H1 (cell line): Measurements from ENCODE around the gene CCDC78. TPM values are rescaled to one million over a fixed set of nuclear protein-coding genes. Genes with fewer than 3 reads are reported as not detected.

Experiments used
- CTCF ChIA-PET: fragments of 300-600 bp; sonication (Branson Sonifier 250); formaldehyde crosslinking; loops from one replicate; lab custom pipeline; 2021; ENCODE audit not compliant: partially characterized antibody; lab: Charles Lee
- POLR2A ChIA-PET: fragments of 300-600 bp; sonication (Branson Sonifier 250); formaldehyde crosslinking; loops from one replicate; lab custom pipeline; 2021; ENCODE audit warnings: inconsistent platforms; ENCODE audit not compliant: partially characterized antibody; lab: Charles Lee
- DNase-seq, 2 experiments: peaks; one replicate each; pipeline versions ENCODE4 v3.0.0 to v3.0.0-alpha.2; 2010 to 2022; ENCODE audit warnings: low spot score in 2 of 2, low read depth in 1 of 2, mixed read lengths in 1 of 2
- FAIRE-seq: peaks from 2 replicates; lab custom pipeline; 2011; peaks lifted over from hg19 to GRCh38; lab: Jason Lieb, UNC
- H2AFZ ChIP-seq: 2 replicates; pipeline ENCODE4 v1.8.1; 2012; ENCODE audit warnings: low read length, inconsistent platforms
- H2AK5ac ChIP-seq: 2 replicates; pipeline ENCODE4 v1.6.1; 2013; ENCODE audit warnings: low read depth, low read length
- H2BK120ac ChIP-seq: replicated peaks from 2 replicates; pipeline ENCODE3; 2013; ENCODE audit warnings: low read depth, low read length, inconsistent platforms
- H2BK12ac ChIP-seq: 2 replicates; pipeline ENCODE4 v1.6.1; 2013; ENCODE audit warnings: low read depth, low read length
- H2BK15ac ChIP-seq: 2 replicates; pipeline ENCODE4 v1.6.1; 2013; ENCODE audit warnings: low read length
- H2BK20ac ChIP-seq: 2 replicates; pipeline ENCODE4 v1.6.1; 2013; ENCODE audit warnings: low read length
- H2BK5ac ChIP-seq: 2 replicates; pipeline ENCODE4 v1.6.1; 2013; ENCODE audit warnings: low read depth, low read length
- H3K14ac ChIP-seq: 2 replicates; pipeline ENCODE4 v1.6.1; 2013; ENCODE audit warnings: inconsistent platforms; ENCODE audit not compliant: insufficient read length
- H3K18ac ChIP-seq: 2 replicates; pipeline ENCODE4 v1.6.1; 2013; ENCODE audit warnings: low read length; ENCODE audit errors: extremely low read depth
- H3K23ac ChIP-seq: 2 replicates; pipeline ENCODE4 v1.6.1; 2013; ENCODE audit warnings: inconsistent platforms; ENCODE audit not compliant: insufficient read length
- H3K23me2 ChIP-seq: 2 replicates; pipeline ENCODE4 v1.6.1; 2013; ENCODE audit warnings: low read depth, low read length
- H3K27ac ChIP-seq: 2 replicates; pipeline ENCODE4 v1.6.1; 2011; ENCODE audit warnings: low read depth, low read length, inconsistent platforms
- H3K27me3 ChIP-seq, 4 experiments: replicated peaks in 1 of 4; 1 replicate in 1 of 4; 2 replicates in 3 of 4; pipeline versions ENCODE4 v1.6.1 to v1.8.1; 2011 to 2013; ENCODE audit warnings: low read length in 3 of 4, mild to moderate bottlenecking in 3 of 4, inconsistent platforms in 2 of 4, mixed read lengths in 2 of 4, moderate library complexity in 1 of 4; ENCODE audit not compliant: control insufficient read depth in 3 of 4, insufficient read depth in 3 of 4; ENCODE audit errors: extremely low read depth in 1 of 4
- H3K36me3 ChIP-seq, 4 experiments: 2 replicates each; pipeline versions ENCODE4 v1.6.1 to v1.8.1; 2011 to 2013; ENCODE audit warnings: mild to moderate bottlenecking in 4 of 4, low read length in 3 of 4, moderate library complexity in 2 of 4, control low read depth in 1 of 4, inconsistent platforms in 1 of 4; ENCODE audit not compliant: insufficient read depth in 4 of 4, control insufficient read depth in 2 of 4
- H3K4ac ChIP-seq: replicated peaks from 2 replicates; pipeline ENCODE3; 2013; ENCODE audit warnings: low read length, low read depth, mixed read lengths, inconsistent platforms; ENCODE audit not compliant: insufficient read length
- H3K4me1 ChIP-seq, 4 experiments: replicated peaks in 1 of 4; 1 replicate in 1 of 4; 2 replicates in 3 of 4; pipeline versions ENCODE4 v1.6.1 to v1.8.1; 2011 to 2013; ENCODE audit warnings: low read length in 3 of 4, inconsistent platforms in 2 of 4, mixed read lengths in 1 of 4; ENCODE audit not compliant: insufficient read depth in 4 of 4, control insufficient read depth in 3 of 4
- H3K4me2 ChIP-seq, 2 experiments: 2 replicates each; pipeline versions ENCODE4 v1.6.1 to v1.8.1; 2011 to 2013; ENCODE audit warnings: low read depth in 2 of 2, low read length in 2 of 2, control low read depth in 1 of 2, inconsistent platforms in 1 of 2, mild to moderate bottlenecking in 1 of 2; ENCODE audit not compliant: insufficient read depth in 1 of 2
- H3K4me3 ChIP-seq, 4 experiments: fragments of 200-600, 300-600 bp in 1 of 4; sonication (generic), shearing (Covaris generic), sonication (Bioruptor Twin) in 1 of 4; 2 replicates each; pipeline versions ENCODE4 v1.5.1 to v1.8.1; 2011 to 2016; ENCODE audit warnings: low read length in 4 of 4, low read depth in 3 of 4, control low read depth in 2 of 4, inconsistent platforms in 2 of 4, mild to moderate bottlenecking in 2 of 4, mixed read lengths in 1 of 4, moderate library complexity in 1 of 4; ENCODE audit not compliant: insufficient read depth in 2 of 4; ENCODE audit errors: extremely low read depth in 1 of 4
- H3K56ac ChIP-seq: replicated peaks from 2 replicates; pipeline ENCODE3; 2013; ENCODE audit warnings: low read depth, mild to moderate bottlenecking, mixed read lengths, low read length, inconsistent platforms; ENCODE audit not compliant: insufficient read length
- H3K79me1 ChIP-seq: 2 replicates; pipeline ENCODE4 v1.6.1; 2013; ENCODE audit warnings: low read depth, low read length, control low read depth
- H3K79me2 ChIP-seq, 2 experiments: 2 replicates each; pipeline versions ENCODE4 v1.6.1 to v1.8.1; 2012 to 2013; ENCODE audit warnings: low read length in 2 of 2, mild to moderate bottlenecking in 2 of 2, inconsistent platforms in 1 of 2; ENCODE audit not compliant: insufficient read depth in 2 of 2, control insufficient read depth in 1 of 2
- H3K9ac ChIP-seq, 4 experiments: replicated peaks in 1 of 4; 1 replicate in 1 of 4; 2 replicates in 3 of 4; pipeline versions ENCODE4 v1.6.1 to v1.8.1; 2011 to 2013; ENCODE audit warnings: low read depth in 3 of 4, low read length in 3 of 4, control low read depth in 2 of 4, mild to moderate bottlenecking in 2 of 4, moderate library complexity in 2 of 4, inconsistent platforms in 1 of 4; ENCODE audit errors: extremely low read depth in 1 of 4
- H3K9me3 ChIP-seq, 2 experiments: 2 replicates each; pipeline versions ENCODE4 v1.6.1 to v1.8.1; 2012 to 2013; ENCODE audit warnings: mild to moderate bottlenecking in 2 of 2, moderate library complexity in 2 of 2, control low read depth in 1 of 2, inconsistent platforms in 1 of 2, low read depth in 1 of 2, low read length in 1 of 2, mixed read lengths in 1 of 2; ENCODE audit not compliant: insufficient read depth in 2 of 2
- H4K20me1 ChIP-seq, 2 experiments: replicated peaks in 1 of 2; 2 replicates each; pipeline versions ENCODE3 to v1.8.1; 2011 to 2013; ENCODE audit warnings: inconsistent platforms in 2 of 2, low read length in 2 of 2, mild to moderate bottlenecking in 1 of 2; ENCODE audit not compliant: insufficient read depth in 2 of 2, control insufficient read depth in 1 of 2
- H4K5ac ChIP-seq: 2 replicates; pipeline ENCODE4 v1.6.1; 2013; ENCODE audit warnings: low read length, low read depth, mixed read lengths, inconsistent platforms; ENCODE audit not compliant: insufficient read length
- H4K8ac ChIP-seq: 2 replicates; pipeline ENCODE4 v1.8.0; 2013; ENCODE audit warnings: mild to moderate bottlenecking, moderate library complexity, low read length, inconsistent platforms; ENCODE audit not compliant: insufficient read depth; ENCODE audit errors: extremely low read depth
- H4K91ac ChIP-seq: replicated peaks from 2 replicates; pipeline ENCODE3; 2013; ENCODE audit warnings: low read length, mixed read lengths, inconsistent platforms; ENCODE audit not compliant: insufficient read length
- BRCA1 ChIP-seq: IDR thresholded peaks from 2 replicates; pipeline ENCODE4 v1.6.1; 2012; ENCODE audit warnings: low read depth, low read length, improper control_type of control experiment
- EGR1 ChIP-seq: IDR thresholded peaks from 2 replicates; pipeline ENCODE4 v1.6.1; 2011; ENCODE audit warnings: low read depth, low read length, borderline replicate concordance
- RBBP5 ChIP-seq: IDR thresholded peaks from 2 replicates; pipeline ENCODE4 v1.7.1; 2012; ENCODE audit warnings: low read depth, mild to moderate bottlenecking, inconsistent platforms, low read length, moderate library complexity, borderline replicate concordance
- TCF12 ChIP-seq: IDR thresholded peaks from 2 replicates; pipeline ENCODE4 v1.6.1; 2011; ENCODE audit warnings: low read depth, mild to moderate bottlenecking, low read length
- WGBS, 2 experiments: shearing (Covaris generic) in 1 of 2; methylation state at CpG; one replicate each; pipeline versions ENCODE4 v1.1.6 to v1.1.7; 2013 to 2015; ENCODE audit warnings: low lambda C conversion rate in 2 of 2, mixed read lengths in 2 of 2, inconsistent platforms in 1 of 2, low coverage in 1 of 2, missing lambda C conversion rate in 1 of 2; ENCODE audit not compliant: insufficient replicate concordance in 2 of 2, insufficient coverage in 1 of 2, insufficient read length in 1 of 2; ENCODE audit errors: extremely low coverage in 1 of 2, missing lambda C conversion rate in 1 of 2; 5-methylcytosine and 5-hydroxymethylcytosine counted together
- polyA plus RNA-seq, 7 experiments: library from polyadenylated mRNA; depleted of rRNA in 3 of 7; stranded (reverse) in 5 of 7; unstranded in 2 of 7; fragments of >200 nt in 5 of 7; fragments of 200-250 nt in 2 of 7; gene quantifications; 1 replicate in 5 of 7; 2 replicates in 1 of 7; 4 replicates in 1 of 7; pipeline versions ENCODE4 v1.2.1 to v1.2.3, GENCODE V29; 2011 to 2013; ENCODE audit warnings: missing spikeins in 2 of 7, mixed read lengths in 2 of 7
- total RNA-seq: library from RNA; stranded (reverse); fragmentation: NEBNext Ultra II Directional; extraction: Animal tissue kit (Norgen Biotek cat#: 25700); gene quantifications from 2 replicates; pipeline ENCODE4 v1.2.1, GENCODE V29; 2021
- TF ChIP-seq, protein P1 (sequence below): IDR thresholded peaks from 2 replicates; pipeline ENCODE4 v1.6.1; 2012; ENCODE audit warnings: inconsistent platforms

CCDC78 gene
- total and polyA plus RNA-seq, 2 of the 8 experiments (the other 6 are each of a cell fraction or from before 2014, with no cell fraction given), result 7.1 to 8.5 TPM

DNA sequence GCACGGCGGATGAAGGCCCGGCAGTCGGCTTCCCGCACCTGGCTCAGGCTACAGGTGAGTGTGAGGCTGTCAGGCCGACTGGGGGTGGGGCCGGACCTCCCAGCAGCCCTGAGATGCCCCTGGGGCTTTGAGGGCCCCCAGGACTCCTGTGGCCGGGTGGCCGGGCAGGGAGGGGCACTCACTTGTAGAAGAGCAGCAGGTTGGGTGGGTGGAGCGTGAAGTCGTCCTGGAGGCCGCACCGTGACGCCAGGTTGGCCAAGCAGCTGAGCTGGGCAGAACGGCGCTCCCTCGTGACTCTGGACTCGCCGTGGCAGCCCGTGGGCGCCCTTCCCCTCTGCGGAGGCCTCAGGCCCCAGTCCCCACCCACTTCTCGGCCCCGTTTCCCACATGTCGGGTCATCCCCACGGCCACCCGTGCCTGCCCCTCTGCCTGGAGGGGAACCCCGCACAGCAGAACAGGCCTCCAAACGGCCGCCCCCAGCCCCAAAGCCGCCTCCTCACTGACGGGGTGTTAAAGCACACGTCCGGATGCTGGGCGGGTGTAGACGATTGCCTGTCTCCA lies 49.1 kb upstream of the CCDC78 start:
- H4K20me1 ChIP-seq, result peaks cover 0 to 2% of the 10 kb centered on the region in 2 experiments
- no peak overlapping the region for H4K91ac ChIP-seq
- no peak overlapping the region for H3K4me2 ChIP-seq
- no peaks in the 10 kb centered on the region for H3K4me1 ChIP-seq
- TF ChIP-seq BRCA1 (no peak), EGR1 (no peak), RBBP5 (no peak), TCF12 (no peak)
- TF ChIP-seq, protein P1, sequence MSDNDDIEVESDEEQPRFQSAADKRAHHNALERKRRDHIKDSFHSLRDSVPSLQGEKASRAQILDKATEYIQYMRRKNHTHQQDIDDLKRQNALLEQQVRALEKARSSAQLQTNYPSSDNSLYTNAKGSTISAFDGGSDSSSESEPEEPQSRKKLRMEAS, result no peak
- no peak overlapping the region for H3K27ac ChIP-seq
- ChIA-PET POLR2A (interaction anchor here (0.9 to 2.1 kb wide), 2 partner anchors 25 to 28 kb away, joined by 3 to 7 read pairs; no protein-coding TSS in a partner anchor), CTCF (interaction anchor here (1.2 to 6.0 kb wide), 2 partner anchors 10 to 59 kb away, joined by 3 to 35 read pairs; no protein-coding TSS in a partner anchor)
- H3K23ac ChIP-seq, result no peak overlapping the region
- DNase-seq (no peak), FAIRE-seq (no peak)
- 0 out of 2 replicates have a peak overlapping the region, but pooled peaks have one; percentile 61 for H2BK20ac ChIP-seq
- H3K18ac ChIP-seq, result no peak overlapping the region
- H3K9ac ChIP-seq, result no peak overlapping the region
- no peaks in the 10 kb centered on the region for H3K36me3 ChIP-seq
- no peaks in the 10 kb centered on the region for H3K79me1 ChIP-seq
- H4K8ac ChIP-seq, result no peak overlapping the region
- H4K5ac ChIP-seq, result no peak overlapping the region
- no peak overlapping the region for H2AK5ac ChIP-seq
- no peak overlapping the region for H3K14ac ChIP-seq
- no peaks in the 10 kb centered on the region; the same call in 1 of the 2 replicates for H3K23me2 ChIP-seq
- no peak overlapping the region for H2BK5ac ChIP-seq
- H3K4me3 ChIP-seq, result no peak overlapping the region
- 87% methylated on average over 33 of the region's 36 CpGs; no CpG with 5 or more reads in 1 of the 2 experiments for WGBS, 2 experiments
- H3K56ac ChIP-seq, result no peak overlapping the region
- no peak overlapping the region for H2BK15ac ChIP-seq
- H2BK12ac ChIP-seq, result no peak overlapping the region
- no peak overlapping the region for H2BK120ac ChIP-seq
- H3K27me3 ChIP-seq, result peaks cover 0 to 2% (median under 1%) of the 10 kb centered on the region in 4 experiments; a peak in 3 of 7 replicates
- no peak overlapping the region for H2AFZ ChIP-seq
- H3K4ac ChIP-seq, result no peak overlapping the region
- no peaks in the 10 kb centered on the region for H3K79me2 ChIP-seq
- no peaks in the 10 kb centered on the region for H3K9me3 ChIP-seq
